Fibroblast of pulmonary artery (primary cell): ENCODE results near the gene HOXC4.

Source experiments
- DNase-seq: peaks from one replicate; pipeline ENCODE4 v3.0.0-alpha.2; 2010; ENCODE audit warnings: low read depth
- H3K4me3 ChIP-seq: replicated peaks from 2 replicates; pipeline ENCODE4 v1.5.1; 2011; ENCODE audit warnings: low read depth, mild to moderate bottlenecking, control low read depth, low read length, moderate library complexity
- TF ChIP-seq, protein P1 (sequence below): IDR thresholded peaks from 2 replicates; pipeline ENCODE4 v1.5.1; 2011; ENCODE audit warnings: mild to moderate bottlenecking, control low read depth, low read length, inconsistent platforms; ENCODE audit errors: missing control alignments

Gene HOXC4

DNA sequence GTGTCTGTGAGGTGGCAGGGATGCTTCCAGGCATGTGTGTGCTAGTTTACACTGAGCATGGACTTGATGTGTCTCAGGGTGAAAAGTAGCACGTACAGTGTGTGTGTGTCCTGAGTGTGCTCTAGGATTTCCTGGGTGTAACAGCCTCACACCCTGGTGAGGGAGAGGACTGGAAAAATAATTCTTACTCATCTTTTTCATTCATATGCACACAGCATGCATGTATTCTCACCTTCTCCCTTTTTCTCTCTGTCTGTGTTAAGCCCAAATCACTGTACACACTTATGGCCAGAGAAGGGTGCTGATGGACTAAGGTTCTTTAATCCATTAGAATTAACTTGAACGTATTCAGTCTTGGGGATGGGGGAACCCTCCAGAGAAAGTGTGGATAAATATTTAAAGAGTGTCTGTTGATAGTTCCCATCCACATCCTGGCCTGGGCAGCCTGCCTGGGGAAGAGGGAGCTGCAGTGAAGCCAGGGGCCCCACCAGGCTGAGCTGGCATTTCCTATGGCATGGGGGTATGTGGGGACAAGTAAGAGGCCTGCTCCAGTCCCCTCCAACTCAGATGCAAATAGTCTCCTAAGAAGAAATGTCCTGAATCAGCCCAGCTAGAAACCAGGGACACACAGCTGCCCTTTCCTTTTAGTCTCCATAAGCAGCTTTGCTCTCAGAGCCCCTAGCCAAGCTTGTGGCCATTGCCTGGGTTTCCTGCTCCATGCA, 45.9 kb upstream of the HOXC4 start:
- TF ChIP-seq, protein P1, sequence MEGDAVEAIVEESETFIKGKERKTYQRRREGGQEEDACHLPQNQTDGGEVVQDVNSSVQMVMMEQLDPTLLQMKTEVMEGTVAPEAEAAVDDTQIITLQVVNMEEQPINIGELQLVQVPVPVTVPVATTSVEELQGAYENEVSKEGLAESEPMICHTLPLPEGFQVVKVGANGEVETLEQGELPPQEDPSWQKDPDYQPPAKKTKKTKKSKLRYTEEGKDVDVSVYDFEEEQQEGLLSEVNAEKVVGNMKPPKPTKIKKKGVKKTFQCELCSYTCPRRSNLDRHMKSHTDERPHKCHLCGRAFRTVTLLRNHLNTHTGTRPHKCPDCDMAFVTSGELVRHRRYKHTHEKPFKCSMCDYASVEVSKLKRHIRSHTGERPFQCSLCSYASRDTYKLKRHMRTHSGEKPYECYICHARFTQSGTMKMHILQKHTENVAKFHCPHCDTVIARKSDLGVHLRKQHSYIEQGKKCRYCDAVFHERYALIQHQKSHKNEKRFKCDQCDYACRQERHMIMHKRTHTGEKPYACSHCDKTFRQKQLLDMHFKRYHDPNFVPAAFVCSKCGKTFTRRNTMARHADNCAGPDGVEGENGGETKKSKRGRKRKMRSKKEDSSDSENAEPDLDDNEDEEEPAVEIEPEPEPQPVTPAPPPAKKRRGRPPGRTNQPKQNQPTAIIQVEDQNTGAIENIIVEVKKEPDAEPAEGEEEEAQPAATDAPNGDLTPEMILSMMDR: no peak
- H3K4me3 ChIP-seq: no peak overlapping the region
- no peak for DNase-seq

DNA sequence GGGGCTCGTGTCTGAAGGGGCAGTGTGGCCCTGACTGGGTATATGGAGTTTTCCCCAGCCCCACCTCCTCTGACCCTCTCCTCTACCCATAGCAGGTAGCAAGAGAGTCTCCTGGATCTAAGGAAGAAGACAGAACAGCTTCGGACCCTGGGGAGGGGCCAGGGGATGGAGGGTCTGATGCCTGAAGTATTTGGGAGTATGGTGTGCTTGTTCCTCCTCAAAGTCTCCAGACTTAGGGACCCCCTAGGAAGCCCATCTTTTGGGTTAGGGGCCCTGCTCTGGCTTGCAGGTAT, 45.4 kb upstream of the HOXC4 start:
- TF ChIP-seq, protein P1: no peak
- H3K4me3 ChIP-seq: no peak overlapping the region

DNA sequence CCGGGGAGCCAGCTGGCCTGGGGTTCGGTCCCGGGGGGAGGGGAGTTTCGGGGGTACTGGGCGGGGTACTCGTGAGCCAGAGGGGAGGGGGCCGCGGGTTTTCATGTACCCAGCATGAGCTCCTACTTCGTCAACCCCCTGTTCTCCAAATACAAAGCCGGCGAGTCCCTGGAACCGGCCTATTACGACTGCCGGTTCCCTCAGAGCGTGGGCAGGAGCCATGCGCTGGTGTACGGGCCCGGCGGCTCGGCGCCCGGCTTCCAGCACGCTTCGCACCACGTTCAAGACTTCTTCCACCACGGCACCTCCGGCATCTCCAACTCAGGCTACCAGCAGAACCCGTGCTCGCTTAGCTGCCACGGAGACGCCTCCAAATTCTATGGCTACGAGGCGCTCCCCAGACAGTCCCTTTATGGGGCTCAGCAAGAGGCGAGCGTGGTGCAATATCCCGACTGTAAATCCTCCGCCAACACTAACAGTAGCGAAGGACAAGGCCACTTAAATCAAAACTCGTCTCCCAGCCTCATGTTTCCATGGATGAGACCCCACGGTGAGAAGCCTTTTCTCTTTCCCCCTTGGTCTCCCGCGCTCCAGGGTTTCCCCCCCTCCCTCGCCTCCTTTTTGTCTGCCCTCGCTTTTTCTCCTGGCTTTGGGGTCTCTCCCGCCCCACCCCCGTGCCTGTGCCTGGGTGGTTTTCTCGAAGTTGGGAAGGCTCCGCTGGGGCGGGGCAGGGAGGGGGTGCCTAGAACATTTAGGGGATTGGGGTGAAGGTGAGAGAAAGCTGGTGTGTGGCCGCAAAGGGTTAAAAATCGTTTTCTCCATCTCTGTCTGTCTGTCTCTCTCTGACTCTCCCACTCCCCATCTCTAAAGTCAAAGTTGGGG, 44.2 kb upstream of the HOXC4 start:
- no peak overlapping the region for H3K4me3 ChIP-seq
- TF ChIP-seq, protein P1: no peak
- DNase-seq: no peak

More for the DNA sequence above, 45.4 kb upstream of the HOXC4 start:
- no peak for DNase-seq

DNA sequence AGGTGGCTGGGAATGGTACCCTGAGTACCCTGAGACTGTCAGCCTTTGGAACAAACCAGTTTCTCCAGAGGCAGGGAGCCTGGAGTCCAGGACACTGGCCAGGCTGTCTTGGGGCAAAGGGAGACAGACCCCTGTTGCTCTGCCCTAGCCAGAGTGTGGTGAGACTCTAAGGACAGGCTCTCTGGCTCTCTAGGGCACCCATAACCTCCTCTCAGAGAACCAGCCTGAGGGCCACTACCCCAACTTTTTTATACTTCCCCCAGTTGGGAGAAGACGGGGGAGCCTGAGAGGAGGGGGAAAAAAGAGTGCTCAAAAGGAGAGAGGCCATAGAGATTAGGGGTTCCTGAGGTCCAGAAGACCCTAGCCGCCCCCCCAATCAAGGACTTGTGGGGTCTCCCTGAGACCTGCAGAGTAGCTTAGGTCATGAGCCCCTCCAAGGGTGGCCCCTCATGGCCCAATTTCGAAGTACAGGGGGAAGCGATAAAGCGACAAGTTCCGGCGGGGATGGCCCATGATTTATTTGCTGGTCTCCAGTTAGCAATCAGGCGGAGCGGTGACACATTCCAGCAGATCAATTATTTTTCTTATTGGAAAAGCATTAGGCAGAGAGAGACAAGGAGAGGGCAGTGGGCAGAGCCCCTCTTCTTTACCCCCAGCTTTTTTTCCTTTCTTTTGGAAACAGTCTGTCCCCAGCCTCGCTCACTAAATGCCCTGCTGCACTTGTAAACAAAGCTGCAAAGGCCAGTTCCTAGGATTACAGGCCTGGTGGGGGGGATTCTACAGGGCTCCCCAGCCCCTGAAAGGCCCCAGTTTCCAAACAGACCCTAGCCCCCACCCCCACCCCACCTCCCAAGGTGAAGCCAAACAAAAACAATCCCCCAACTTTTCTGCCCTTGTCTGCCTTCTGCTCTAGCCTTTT, 43.3 kb upstream of the HOXC4 start:
- TF ChIP-seq, protein P1: no peak
- H3K4me3 ChIP-seq: no peak overlapping the region
- no peak for DNase-seq

DNA sequence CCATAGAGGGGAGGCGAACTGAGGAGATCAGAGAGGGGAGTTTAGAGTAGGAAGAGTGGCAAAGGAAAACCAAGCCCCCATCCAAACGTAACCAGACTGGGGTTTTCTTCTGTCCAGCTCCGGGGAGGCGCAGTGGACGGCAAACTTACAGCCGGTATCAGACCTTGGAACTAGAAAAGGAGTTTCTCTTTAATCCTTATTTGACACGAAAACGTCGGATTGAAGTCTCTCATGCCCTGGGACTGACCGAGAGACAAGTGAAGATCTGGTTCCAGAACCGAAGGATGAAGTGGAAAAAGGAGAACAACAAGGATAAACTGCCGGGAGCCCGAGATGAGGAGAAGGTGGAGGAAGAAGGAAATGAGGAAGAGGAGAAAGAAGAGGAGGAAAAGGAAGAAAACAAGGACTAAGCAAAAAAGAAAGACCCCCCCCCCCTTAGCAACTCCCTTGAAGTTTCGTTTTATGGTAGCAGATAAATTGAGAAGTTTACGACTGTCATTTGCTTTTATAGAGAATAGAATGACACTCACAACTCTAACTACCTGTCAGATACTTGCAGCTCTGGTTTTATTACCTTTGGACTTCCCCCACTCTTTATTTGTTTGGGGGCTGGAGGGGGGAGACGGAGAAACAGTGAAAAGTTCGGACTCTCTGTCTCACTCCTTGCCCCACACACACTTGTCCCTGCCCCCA, 42.5 kb upstream of the HOXC4 start:
- TF ChIP-seq, protein P1: no peak
- no peak for DNase-seq
- H3K4me3 ChIP-seq: no peak overlapping the region
